HG03025 (cell line): Measurements from ENCODE around the gene ADAM23.

Experiments used
- ATAC-seq: cut with Tn5 transposase; IDR thresholded peaks from one replicate; pipeline ENCODE4 v1.9.1; 2021; ENCODE audit warnings: mild to moderate bottlenecking, moderate library complexity; ENCODE audit not compliant: unreplicated experiment, low FRiP score

The ADAM23 gene

DNA sequence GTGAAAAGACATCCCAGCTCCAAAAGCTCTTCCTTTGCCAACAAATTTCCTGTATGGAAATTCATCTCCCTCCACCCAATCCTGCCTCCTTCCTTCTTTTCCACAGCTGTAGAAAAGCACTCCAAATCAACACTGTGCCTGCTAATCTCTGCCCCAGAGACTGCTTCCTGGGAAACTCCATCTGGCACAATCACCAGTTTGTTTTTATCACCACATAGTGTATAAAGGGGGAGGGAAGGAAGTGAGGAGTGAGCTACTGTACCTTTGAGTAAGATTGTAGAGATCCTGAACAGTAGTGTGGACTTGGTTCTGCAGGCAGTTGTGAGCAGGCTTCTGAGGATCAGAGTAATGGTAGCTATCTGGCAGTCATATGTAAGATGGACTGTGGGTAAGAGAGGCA, 184.3 kb downstream of the ADAM23 start:
- ATAC-seq = no peak

DNA sequence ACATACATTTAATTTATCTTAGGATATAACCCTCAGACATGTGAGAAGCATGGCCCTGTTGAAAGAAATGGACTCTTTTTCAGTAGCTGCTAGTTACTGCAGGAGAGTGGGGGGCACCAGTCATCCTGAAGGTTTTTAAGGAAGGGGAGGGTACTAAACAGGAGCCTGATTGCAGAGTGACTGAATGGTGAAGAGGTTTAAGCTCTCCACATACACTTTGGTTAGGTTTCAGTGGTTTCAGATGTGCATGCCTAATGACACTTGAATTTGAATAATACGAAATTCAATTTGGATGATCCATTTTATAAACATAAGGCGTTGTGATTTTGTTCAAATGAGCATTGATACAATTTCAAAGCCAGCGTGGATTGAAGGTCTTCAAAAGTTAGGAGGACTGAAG, 188.0 kb downstream of the ADAM23 start:
- ATAC-seq = no peak

DNA sequence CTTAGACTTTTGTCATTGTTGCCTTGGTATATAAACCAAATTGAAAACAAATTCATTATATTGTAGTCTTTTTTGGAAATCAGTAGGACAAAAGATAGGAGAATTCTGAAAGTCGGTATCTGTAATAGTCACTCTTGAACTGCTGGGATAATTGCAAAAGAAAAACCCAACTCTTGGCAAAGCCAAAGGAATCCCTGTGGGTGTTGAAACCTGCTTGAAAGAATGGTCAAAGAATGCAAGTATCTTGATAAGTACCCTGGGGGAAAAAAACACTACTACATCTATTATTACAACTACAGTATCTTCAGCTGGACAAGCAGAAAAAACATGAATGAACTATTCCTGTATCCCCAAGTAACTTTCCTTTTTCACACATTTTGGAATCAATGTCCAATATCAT, 191.7 kb downstream of the ADAM23 start:
- ATAC-seq = no peak

DNA sequence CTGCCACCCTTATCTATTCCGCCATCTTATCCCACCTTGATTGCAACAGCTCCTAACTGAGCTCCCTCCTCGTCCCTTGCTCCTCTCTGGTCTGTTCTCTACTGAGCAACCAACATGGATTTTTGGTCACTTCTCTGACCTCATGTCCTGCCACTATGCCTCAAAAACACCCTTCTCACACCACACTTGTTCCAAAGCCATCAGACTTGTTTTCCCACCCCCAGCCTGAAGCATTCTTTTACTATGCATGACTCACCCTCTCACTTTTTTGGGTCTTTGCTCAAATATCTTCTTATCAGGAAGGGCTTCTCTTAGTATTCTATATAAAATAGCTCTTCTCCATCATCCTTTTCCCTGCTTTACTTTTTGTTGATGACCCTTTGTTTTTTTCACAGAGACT, 196.3 kb downstream of the ADAM23 start:
- ATAC-seq = no peak

DNA sequence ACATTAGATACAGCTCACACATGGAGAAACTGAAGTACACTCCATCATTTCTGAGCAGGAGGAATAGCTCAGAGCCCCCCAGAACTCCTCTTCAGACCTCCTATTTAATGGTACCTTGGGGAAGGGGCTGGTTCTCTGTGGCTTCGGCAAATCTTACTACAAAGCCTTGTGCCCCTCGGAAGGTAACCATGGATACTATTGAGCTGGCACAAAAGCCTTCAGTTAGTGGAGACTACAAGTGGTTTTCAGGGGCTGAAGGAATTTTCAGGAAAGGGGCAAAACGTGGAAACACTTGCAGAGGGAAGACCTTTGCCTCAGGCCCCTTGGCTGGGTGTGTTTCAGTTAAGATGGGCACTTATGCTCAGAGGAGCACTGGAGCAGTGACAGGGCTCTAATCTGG, 197.9 kb downstream of the ADAM23 start:
- ATAC-seq = no peak

DNA sequence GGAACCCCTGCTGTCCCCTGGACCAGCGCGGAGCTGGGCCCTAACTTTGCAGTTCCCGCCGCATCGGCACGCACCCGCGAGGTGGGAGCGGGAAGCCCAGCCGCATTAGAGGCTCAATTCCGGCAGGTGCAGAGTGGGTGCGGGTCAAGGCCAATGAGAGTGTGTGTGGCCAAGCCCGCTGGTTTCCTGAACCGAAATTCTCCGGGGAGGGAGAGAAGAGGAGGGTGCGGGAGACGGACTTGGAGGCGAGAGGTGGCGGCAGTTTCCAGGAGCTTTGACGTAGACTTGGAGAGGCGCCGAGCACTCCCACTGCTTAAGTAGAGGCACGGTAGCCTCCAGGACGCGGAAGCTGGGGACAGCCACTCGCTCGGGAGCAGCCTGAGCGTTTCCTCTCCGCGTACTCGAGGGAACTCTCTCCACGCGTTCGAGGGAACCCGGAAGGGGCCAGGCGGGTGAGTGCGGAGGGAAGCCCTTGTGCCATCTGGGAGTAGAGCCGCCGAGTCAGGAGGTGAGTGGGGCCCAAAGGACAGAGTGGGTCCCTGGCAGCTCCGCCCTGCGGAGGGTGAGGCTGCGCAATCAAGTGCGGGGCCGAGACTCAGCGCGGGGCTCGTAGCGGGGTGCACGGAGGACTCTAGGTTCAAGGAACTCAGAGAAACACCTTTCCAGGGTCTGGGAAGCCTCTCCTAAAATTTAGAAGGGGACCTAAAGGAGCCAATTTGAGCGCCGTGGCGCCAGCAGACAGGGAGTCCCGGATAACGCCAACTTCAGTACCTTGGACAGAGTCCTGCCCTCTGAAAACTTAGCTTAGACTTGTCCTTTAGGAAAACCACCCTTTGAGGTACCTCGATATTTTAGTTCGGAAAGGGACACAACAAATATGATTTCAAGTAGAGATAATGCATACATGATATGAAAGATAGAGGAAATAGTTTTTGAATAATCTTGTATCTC, 199.0 kb downstream of the ADAM23 start, which contains the start of gene FAM237A:
Gene FAM237A (plus strand): TSS at position 413 of the 951 bp plus-strand sequence. CDS start 1,750 bp downstream, outside the sequence.
- no peak for ATAC-seq

DNA sequence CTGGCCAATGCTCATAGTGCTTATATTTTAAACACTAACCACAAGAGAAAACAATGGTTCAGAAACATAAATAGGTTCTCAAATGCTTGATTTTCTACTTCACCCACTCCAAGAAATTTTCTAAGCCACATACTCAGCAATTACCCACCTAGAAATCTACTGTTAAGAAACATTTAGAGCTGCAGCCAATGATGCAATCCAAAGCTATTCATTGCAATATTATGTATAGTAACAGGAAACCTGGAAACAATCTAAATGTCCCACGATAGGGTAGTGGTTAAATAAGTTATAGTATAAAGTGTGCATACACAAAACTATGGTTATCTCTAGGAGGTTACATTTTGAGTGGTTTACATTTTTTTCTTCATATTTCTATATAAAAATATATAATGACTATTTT, 204.7 kb downstream of the ADAM23 start:
- ATAC-seq = no peak

DNA sequence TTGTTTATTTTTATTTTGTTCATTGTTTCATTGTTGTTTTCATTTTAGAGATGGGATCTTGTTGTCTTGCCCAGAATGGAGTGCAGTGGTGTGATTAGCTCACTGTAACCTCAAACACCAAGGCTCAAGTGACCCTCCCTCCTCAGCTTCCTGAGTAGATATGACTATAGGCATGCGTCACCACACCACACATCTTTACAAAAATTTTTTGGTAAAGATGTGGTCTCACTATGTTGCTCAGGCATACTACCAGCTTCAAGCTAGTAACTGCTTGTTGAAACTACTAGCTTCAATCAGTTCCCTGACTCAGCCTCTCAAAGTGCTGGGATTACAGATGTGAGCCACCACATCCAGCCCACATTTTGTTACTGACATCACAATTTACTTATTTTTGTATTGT, 213.8 kb downstream of the ADAM23 start:
- ATAC-seq = no peak

DNA sequence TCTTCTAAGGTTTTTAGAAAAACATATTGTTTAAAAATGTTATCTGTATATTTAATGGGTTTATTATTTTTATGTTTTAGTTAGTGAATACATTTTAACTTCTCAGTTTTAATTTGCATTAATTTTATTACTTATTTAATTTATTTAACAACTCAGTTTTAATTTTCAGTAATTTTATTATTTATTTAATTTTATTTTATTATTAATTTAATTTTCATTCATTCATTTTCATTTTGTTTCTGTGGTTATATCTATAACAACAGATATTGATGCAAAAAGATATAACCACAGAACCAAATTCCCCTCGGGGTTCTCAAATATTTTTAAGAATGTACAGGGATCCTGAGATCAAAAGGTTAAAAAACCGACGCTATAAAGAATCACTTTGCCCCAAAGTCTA, 221.9 kb downstream of the ADAM23 start:
- ATAC-seq = no peak
